ENCODE measurements around the gene BMAL1.

DNA sequence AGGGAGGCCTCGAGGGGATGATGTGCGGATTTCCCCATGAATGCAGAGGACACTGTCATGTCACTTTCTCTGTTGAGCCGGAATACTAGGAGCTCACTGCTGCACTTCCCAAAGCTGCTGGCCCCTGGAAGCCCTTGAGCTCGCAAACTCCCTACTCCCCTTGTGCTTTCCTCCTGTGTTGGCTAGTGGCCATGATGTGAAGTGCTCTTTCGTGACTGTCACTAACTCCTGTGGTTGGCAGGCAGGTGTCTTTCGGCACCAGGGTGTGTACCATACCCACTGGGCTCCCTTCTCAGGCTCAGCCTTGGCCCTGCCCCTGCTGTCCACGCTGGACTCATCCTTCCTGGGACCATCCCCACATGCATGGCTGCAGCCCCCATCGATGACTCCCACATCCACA is 99.2 kb downstream of the BMAL1 start:
- TF ChIP-seq, protein P1, sequence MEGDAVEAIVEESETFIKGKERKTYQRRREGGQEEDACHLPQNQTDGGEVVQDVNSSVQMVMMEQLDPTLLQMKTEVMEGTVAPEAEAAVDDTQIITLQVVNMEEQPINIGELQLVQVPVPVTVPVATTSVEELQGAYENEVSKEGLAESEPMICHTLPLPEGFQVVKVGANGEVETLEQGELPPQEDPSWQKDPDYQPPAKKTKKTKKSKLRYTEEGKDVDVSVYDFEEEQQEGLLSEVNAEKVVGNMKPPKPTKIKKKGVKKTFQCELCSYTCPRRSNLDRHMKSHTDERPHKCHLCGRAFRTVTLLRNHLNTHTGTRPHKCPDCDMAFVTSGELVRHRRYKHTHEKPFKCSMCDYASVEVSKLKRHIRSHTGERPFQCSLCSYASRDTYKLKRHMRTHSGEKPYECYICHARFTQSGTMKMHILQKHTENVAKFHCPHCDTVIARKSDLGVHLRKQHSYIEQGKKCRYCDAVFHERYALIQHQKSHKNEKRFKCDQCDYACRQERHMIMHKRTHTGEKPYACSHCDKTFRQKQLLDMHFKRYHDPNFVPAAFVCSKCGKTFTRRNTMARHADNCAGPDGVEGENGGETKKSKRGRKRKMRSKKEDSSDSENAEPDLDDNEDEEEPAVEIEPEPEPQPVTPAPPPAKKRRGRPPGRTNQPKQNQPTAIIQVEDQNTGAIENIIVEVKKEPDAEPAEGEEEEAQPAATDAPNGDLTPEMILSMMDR (IDR thresholded peaks at IDR 0.05 in 4 of 5, conservative IDR thresholded peaks at IDR 0.05 in 1 of 5), result no peak
- TF ChIP-seq POLR2A (IDR thresholded peaks at IDR 0.05), result no peak

All from gastrocnemius medialis (tissue), 4 donors.